GM12874 (cell line): ENCODE measurements around the gene SACM1L.

Experiments used
- TF ChIP-seq, protein P1 (sequence below): IDR thresholded peaks from 2 replicates; pipeline ENCODE4 v1.5.1; 2011; ENCODE audit warnings: low read depth, mild to moderate bottlenecking, control low read depth, low read length, moderate library complexity; ENCODE audit not compliant: insufficient read depth

SACM1L gene

DNA sequence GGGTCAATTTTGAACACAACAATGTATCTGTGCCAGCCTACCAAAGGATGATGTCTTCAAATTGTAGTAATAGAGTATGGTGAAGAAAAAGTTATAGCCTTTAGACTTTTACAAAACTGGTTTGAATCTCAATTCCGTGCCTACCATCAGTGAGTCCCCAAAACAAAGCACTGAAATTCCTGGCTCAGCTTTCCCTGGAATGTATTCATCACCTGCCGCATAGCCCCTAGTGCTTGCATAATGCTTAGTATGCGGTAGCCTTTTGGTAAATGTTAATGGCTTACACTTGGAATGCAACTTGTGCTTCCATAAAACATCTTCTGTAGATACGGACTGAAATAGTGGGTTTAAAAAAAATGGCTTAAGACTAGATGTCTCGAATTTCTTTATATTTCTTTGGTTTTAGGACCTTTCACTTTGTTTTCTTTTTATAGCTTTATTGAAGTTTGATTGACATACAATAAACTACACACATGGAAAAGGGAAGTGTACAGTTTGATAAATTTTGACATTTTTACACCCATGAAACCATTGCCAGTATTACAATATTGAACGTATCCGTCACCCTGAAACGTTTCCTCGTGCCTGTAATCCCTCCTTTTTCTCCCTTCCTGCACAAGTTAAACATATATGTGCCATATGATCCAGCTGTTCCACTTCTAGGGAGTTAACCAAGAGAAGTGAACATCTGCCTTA is 12.1 kb downstream of the SACM1L start:
- TF ChIP-seq, protein P1, sequence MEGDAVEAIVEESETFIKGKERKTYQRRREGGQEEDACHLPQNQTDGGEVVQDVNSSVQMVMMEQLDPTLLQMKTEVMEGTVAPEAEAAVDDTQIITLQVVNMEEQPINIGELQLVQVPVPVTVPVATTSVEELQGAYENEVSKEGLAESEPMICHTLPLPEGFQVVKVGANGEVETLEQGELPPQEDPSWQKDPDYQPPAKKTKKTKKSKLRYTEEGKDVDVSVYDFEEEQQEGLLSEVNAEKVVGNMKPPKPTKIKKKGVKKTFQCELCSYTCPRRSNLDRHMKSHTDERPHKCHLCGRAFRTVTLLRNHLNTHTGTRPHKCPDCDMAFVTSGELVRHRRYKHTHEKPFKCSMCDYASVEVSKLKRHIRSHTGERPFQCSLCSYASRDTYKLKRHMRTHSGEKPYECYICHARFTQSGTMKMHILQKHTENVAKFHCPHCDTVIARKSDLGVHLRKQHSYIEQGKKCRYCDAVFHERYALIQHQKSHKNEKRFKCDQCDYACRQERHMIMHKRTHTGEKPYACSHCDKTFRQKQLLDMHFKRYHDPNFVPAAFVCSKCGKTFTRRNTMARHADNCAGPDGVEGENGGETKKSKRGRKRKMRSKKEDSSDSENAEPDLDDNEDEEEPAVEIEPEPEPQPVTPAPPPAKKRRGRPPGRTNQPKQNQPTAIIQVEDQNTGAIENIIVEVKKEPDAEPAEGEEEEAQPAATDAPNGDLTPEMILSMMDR, result no peak

DNA sequence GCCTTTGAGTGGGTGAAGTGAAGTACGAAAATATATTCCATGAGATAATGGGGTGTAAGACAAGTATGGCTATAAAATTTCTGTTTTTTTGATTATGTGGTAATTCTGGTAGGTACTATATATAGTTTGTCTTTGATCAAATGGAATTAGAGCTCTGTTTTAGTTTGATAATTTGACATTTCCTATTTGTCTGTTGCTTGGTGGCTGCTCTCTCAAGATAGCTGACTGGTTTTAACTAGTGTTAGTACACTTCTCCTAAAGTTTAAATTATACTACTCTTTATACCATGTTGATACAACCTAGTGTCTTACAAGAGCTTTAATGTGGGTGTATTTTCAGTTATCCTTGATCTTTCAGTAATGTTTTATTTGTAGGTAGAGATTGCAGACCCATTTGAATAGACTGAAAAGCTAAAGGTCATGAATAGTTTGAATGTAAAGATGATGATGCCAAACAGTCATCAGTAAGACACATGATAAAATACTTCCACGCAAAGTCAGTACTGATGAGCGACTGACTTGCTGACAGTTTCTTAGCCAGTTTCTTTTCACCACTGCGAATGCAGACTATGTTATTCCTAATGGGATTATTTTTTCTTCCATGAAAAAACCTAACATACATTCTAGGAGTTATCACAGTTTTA is 15.2 kb downstream of the SACM1L start:
- TF ChIP-seq, protein P1, result no peak

DNA sequence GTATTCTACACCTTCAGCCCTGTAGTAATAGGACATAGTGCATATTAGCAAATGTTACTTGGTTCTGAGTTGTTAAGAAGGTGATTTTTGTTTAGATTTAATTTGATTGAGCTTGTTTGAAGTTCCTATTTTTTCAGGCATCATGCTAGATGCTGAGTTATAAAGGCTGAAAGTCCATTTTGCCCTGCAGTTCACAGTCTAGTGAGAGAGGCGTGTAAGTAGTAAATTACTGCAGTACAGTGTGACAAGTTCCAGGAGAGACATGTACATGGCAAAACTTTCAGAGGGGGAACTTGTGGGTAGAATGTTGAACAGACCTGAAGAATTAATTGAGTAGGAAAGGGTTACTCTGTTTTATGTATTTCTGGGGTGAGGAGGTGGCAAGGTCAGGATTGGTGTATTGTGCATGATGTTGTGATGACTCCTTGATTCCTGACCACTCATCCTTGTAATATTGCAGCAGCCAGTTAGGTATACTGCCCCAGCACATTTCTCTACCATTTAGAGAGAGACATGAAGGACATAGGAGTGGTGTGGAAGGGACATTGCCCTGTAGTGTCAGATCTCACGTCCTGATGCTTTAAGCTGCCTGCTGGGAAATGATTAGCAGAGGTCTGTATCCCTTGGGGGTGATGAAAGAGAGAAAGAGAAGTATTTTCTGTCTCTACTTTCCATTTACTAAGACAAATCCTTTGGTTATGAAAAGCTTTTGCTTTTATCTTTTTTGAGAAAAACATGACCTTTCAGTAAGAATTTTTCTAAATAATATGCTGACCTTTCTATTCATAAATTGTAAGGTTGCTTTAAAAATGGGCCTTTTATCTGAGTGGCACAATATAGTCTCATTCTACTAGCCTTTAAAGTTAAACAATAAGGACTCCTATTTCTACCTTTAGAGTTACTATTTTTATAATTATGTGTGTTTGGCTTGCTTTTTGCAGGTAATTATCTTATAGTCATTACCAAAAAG is 16.9 kb downstream of the SACM1L start:
- TF ChIP-seq, protein P1, result no peak

DNA sequence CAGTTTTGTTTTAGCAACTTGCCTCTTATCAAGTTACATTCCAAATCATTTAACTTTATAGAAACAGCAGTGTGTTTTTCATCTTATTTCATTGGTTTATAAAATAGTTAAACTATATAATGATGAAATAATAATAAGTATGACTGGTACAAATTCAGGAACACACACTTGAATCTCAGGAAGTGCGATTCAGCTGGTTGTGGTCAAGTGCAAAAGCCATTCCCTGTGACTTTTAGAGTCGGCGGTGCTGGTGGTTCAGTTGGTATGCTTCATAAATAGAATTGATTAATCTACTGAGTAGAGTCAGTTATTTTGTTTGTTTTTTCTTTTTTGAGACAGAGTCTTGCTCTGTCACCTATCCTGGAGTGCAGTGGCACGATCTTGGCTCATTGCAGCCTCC is 22.7 kb downstream of the SACM1L start:
- TF ChIP-seq, protein P1, result no peak

DNA sequence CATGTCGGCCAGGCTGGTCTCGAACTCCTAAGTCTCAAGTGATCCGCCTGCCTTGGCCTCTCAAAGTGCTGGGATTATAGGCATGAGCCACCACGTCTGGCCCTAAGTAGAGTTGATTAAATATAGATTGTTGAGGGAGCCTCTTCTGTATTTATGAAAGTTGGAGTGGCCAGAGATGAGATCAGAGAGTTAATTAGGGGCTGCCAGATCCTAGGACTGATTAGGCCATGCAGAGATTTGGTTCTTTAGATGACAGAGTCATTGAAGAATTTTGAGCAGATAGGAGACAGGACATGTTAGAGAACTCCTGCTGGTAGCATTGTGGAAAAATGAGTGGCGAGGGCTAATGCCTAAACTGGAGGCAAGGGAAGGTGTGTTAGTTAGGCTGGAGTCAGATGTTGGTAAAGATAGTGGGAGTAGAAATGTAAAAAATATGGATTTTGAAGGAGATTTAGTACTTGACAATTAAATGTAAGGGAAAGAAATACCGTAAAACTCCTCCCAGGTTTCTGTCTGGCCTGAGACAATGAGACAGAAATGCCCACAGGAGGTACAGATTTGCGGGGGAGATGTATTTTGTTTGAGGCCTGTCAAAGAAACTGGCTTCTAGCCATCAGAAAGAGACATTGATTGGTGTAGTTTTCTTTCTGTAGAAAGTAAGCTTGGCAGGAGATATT is 23.4 kb downstream of the SACM1L start:
- TF ChIP-seq, protein P1, result no peak

DNA sequence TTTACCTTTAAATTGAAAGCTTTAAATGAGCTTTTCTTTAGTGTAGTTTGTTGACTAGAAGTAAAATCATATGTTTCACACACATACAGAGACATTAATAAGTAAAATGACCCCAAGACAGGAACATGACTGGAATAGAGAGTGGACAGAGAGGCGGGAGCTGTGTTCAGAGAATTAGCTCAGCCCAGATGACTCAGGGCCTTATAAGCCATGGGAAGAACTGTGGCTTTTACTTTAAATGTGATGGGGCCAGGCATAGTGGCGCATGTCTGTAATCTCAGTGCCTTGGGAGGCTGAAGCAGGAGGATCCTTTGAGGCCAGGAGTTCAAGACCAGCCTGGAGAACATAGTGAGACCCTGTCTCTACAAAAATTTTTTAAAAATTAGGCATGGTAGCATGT is 26.7 kb downstream of the SACM1L start:
- TF ChIP-seq, protein P1, result no peak
